ENCODE data around the gene TXNDC2.

GRCh38 chr18:9850309-9850708 lies 35.5 kb upstream of the TXNDC2 start:
- TF ChIP-seq, protein P1, sequence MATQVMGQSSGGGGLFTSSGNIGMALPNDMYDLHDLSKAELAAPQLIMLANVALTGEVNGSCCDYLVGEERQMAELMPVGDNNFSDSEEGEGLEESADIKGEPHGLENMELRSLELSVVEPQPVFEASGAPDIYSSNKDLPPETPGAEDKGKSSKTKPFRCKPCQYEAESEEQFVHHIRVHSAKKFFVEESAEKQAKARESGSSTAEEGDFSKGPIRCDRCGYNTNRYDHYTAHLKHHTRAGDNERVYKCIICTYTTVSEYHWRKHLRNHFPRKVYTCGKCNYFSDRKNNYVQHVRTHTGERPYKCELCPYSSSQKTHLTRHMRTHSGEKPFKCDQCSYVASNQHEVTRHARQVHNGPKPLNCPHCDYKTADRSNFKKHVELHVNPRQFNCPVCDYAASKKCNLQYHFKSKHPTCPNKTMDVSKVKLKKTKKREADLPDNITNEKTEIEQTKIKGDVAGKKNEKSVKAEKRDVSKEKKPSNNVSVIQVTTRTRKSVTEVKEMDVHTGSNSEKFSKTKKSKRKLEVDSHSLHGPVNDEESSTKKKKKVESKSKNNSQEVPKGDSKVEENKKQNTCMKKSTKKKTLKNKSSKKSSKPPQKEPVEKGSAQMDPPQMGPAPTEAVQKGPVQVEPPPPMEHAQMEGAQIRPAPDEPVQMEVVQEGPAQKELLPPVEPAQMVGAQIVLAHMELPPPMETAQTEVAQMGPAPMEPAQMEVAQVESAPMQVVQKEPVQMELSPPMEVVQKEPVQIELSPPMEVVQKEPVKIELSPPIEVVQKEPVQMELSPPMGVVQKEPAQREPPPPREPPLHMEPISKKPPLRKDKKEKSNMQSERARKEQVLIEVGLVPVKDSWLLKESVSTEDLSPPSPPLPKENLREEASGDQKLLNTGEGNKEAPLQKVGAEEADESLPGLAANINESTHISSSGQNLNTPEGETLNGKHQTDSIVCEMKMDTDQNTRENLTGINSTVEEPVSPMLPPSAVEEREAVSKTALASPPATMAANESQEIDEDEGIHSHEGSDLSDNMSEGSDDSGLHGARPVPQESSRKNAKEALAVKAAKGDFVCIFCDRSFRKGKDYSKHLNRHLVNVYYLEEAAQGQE (IDR thresholded peaks at IDR 0.05; ENCODE audit: insufficient read depth in 1 of 2, low read depth in 2 of 2, low read length in 2 of 2) = no peak
- TF ChIP-seq POLR2AphosphoS5 (IDR thresholded peaks at IDR 0.05; ENCODE audit: low read depth, low read length) = no peak
- TF ChIP-seq TAF1 (IDR thresholded peaks at IDR 0.05; ENCODE audit: borderline replicate concordance, insufficient read depth, low read length) = no peak
